ENCODE results near the gene FBXL19. TPM values are rescaled to one million over a fixed set of nuclear protein-coding genes. Genes with fewer than 3 reads are reported as not detected.
A peak's percentile ranks its signal among the peaks of the same experiment; 100 is the strongest.

Gene FBXL19
- polyA plus RNA-seq, 3 donors: 0.14 to 7.6 TPM; not detected in 1

DNA sequence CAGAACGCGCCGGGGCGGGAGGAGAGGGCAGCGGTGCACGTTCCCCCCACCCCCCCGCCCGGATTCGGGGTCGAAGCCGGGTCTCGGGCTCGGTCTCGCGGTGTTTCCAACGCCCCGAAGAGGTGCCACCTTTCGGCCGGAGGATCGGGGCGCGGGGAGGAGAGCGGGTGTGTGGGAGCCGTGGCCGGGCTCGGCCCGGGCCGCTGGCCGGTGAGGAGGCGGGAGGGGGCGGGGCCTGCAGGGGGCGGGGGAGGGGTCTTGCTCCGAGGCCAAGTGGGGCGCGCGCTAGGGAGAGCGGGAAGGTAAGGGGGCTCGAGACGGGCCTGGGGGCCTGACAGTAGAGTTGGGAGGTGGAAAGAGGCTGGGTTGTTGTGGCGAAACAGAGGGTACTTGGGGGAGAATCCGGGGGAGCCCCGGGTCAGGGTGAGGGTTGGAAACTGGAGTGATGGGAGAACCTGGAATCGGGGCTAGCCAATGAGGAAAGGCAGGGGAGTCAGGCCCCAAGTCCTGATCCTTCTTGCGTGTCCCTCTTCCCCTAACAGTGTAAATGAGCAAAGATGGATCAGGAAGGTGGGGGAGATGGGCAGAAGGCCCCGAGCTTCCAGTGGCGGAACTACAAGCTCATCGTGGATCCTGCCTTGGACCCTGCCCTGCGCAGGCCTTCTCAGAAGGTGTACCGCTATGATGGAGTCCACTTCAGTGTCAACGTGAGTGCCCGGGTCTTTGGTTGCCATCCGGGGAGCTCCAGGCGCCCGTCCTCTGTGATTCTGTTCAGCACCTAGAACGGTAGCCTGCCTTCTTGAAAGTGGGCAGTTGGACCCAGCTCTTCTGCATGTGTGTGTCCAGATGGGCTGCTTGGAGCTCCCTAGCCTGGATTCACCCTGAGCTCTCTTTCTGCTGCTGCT lies 35.1 kb downstream of the FBXL19 start:
- TF ChIP-seq, protein P1, sequence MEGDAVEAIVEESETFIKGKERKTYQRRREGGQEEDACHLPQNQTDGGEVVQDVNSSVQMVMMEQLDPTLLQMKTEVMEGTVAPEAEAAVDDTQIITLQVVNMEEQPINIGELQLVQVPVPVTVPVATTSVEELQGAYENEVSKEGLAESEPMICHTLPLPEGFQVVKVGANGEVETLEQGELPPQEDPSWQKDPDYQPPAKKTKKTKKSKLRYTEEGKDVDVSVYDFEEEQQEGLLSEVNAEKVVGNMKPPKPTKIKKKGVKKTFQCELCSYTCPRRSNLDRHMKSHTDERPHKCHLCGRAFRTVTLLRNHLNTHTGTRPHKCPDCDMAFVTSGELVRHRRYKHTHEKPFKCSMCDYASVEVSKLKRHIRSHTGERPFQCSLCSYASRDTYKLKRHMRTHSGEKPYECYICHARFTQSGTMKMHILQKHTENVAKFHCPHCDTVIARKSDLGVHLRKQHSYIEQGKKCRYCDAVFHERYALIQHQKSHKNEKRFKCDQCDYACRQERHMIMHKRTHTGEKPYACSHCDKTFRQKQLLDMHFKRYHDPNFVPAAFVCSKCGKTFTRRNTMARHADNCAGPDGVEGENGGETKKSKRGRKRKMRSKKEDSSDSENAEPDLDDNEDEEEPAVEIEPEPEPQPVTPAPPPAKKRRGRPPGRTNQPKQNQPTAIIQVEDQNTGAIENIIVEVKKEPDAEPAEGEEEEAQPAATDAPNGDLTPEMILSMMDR (IDR thresholded peaks at IDR 0.05): no peak
- no peaks in the 10 kb centered on the region for H3K9me3 ChIP-seq (replicated peaks in 1 of 2; ENCODE audit: control insufficient read depth in 1 of 2, insufficient read depth in 1 of 2, low read length in 2 of 2)
- peaks cover 25% of the 10 kb centered on the region for H3K79me2 ChIP-seq (ENCODE audit: insufficient read depth, low read length)
- H3K9ac ChIP-seq (ENCODE audit: insufficient read depth, low read length, poor library complexity, severe bottlenecking): peak overlapping the region; percentile 89
- Mint-ChIP-seq H3K27ac (peak overlapping the region; percentile 65 to 92 (median 83)), H3K9me3 (peaks cover 0 to 2% (median 0%) of the 10 kb centered on the region in 7 donors), H3K36me3 (peaks cover 39 to 47% of the 10 kb centered on the region in 2 donors), H3K27me3 (ENCODE audit: low read depth in 3 of 3) (peaks cover 0 to 1% (median 0%) of the 10 kb centered on the region in 3 donors), H3K4me1 (peaks cover 15% of the 10 kb centered on the region), H3K4me3 (peak overlapping the region; percentile 80 to 85)
- peak overlapping the region; percentile 39 to 95 (median 66) for H3K4me3 ChIP-seq (replicated peaks in 1 of 3; ENCODE audit: low read depth in 2 of 3, low read length in 3 of 3)
- H2AFZ ChIP-seq (ENCODE audit: insufficient read depth, low read depth, low read length, poor library complexity, severe bottlenecking): no peak overlapping the region
- H3K4me1 ChIP-seq (ENCODE audit: control insufficient read depth in 1 of 2, insufficient read depth in 2 of 2, low read length in 2 of 2): peaks cover 13 to 21% of the 10 kb centered on the region in 2 donors
- peaks cover 45 to 47% of the 10 kb centered on the region in 2 donors for H3K36me3 ChIP-seq (replicated peaks in 1 of 2; ENCODE audit: control insufficient read depth in 1 of 2, insufficient read depth in 2 of 2, low read length in 2 of 2)
- WGBS (ENCODE audit: insufficient coverage): 34% methylated on average over 22 of the region's 55 CpGs
- peaks cover 40% of the 10 kb centered on the region for H4K20me1 ChIP-seq (ENCODE audit: insufficient read depth, low read length)
- DNase-seq: peak; percentile 29 to 64 (median 44)
- H3K27me3 ChIP-seq (ENCODE audit: control insufficient read depth in 2 of 2, insufficient read depth in 2 of 2, low read length in 2 of 2): no peaks in the 10 kb centered on the region
- H3K4me2 ChIP-seq (replicated peaks; ENCODE audit: extremely low read depth, low read length, poor library complexity, severe bottlenecking): peak overlapping the region; percentile 100
- intact Hi-C loops (cut with micrococcal nuclease): loop anchor here in 1 of 2 donors (10.0 kb wide), 1 partner anchor 136 kb away; the partner anchor contains the start of gene VKORC1
- H3K27ac ChIP-seq (ENCODE audit: low read depth in 1 of 2, low read length in 2 of 2): peak overlapping the region in 1 of 2 donors; percentile 43

DNA sequence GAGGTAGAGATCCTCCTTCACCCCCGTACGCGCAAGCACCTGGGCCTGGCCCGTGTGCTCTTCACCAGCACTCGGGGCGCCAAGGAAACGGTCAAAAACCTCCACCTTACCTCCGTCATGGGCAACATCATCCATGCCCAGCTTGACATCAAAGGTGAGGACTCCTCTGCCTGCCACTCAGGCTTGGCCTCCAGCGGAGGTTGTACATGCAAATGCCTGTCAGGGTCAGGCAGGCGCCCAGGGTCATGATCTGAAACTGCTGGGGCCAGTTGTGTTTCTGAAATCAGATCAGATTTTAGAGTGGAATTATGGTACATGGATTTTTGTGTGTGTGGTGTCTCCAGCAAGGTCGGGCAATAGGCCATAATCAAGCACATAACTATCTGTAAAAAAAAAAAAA lies 38.0 kb downstream of the FBXL19 start:
- Mint-ChIP-seq H3K27ac (peak overlapping the region in 1 of 7 donors; percentile 37), H3K4me3 (no peak overlapping the region), H3K36me3 (peaks cover 59 to 76% of the 10 kb centered on the region in 2 donors), H3K9me3 (peaks cover 0 to 2% (median 0%) of the 10 kb centered on the region in 7 donors), H3K4me1 (peaks cover 18% of the 10 kb centered on the region), H3K27me3 (ENCODE audit: low read depth in 3 of 3) (peaks cover 0 to 5% (median 0%) of the 10 kb centered on the region in 3 donors)
- Histone ChIP-seq H3K79me2 (ENCODE audit: insufficient read depth, low read length) (peaks cover 25% of the 10 kb centered on the region), H3K4me1 (ENCODE audit: control insufficient read depth in 1 of 2, insufficient read depth in 2 of 2, low read length in 2 of 2) (peaks cover 13 to 20% of the 10 kb centered on the region in 2 donors), H4K20me1 (ENCODE audit: insufficient read depth, low read length) (peaks cover 27% of the 10 kb centered on the region), H3K27me3 (ENCODE audit: control insufficient read depth in 2 of 2, insufficient read depth in 2 of 2, low read length in 2 of 2) (no peaks in the 10 kb centered on the region), H3K27ac (ENCODE audit: low read depth in 1 of 2, low read length in 2 of 2) (no peak overlapping the region), H3K4me2 (replicated peaks; ENCODE audit: extremely low read depth, low read length, poor library complexity, severe bottlenecking) (no peak overlapping the region), H3K9ac (ENCODE audit: insufficient read depth, low read length, poor library complexity, severe bottlenecking) (no peak overlapping the region), H2AFZ (ENCODE audit: insufficient read depth, low read depth, low read length, poor library complexity, severe bottlenecking) (no peak overlapping the region), H3K36me3 (replicated peaks in 1 of 2; ENCODE audit: control insufficient read depth in 1 of 2, insufficient read depth in 2 of 2, low read length in 2 of 2) (peaks cover 68 to 74% of the 10 kb centered on the region in 2 donors), H3K4me3 (replicated peaks in 1 of 3; ENCODE audit: low read depth in 2 of 3, low read length in 3 of 3) (no peak overlapping the region), H3K9me3 (replicated peaks in 1 of 2; ENCODE audit: control insufficient read depth in 1 of 2, insufficient read depth in 1 of 2, low read length in 2 of 2) (no peaks in the 10 kb centered on the region)
- TF ChIP-seq, protein P1 (IDR thresholded peaks at IDR 0.05): no peak
- WGBS (ENCODE audit: insufficient coverage): 100% methylated on average over 9 of the region's 11 CpGs
- intact Hi-C loops (cut with micrococcal nuclease): no loop called here
- DNase-seq: no peak
